ENCODE data around the gene SAG. TPM values are rescaled to one million over a fixed set of nuclear protein-coding genes. Genes with fewer than 3 reads are reported as not detected.

Gene SAG
- total RNA-seq, 1 experiment from 2014 or later, result not detected

GRCh38 chr2:233288663-233289062 lies 19.0 kb upstream of the SAG start:
- DNase-seq (ENCODE audit: low spot score), result no peak

- no peak for DNase-seq (ENCODE audit: low spot score)
Measured at GRCh38 chr2:233289648-233290047, 18.0 kb upstream of the SAG start.

- no peak for DNase-seq (ENCODE audit: low spot score)
Measured at GRCh38 chr2:233290051-233290845, 17.4 kb upstream of the SAG start.

GRCh38 chr2:233295891-233296290 lies 11.7 kb upstream of the SAG start:
- DNase-seq (ENCODE audit: low spot score), result no peak

GRCh38 chr2:233297076-233297475 lies 10.5 kb upstream of the SAG start:
- DNase-seq (ENCODE audit: low spot score), result no peak

GRCh38 chr2:233300401-233300800 lies 7.2 kb upstream of the SAG start:
- no peak for DNase-seq (ENCODE audit: low spot score)

- DNase-seq (ENCODE audit: low spot score), result no peak
Measured at GRCh38 chr2:233301248-233301647, 6.4 kb upstream of the SAG start.

- no peak for DNase-seq (ENCODE audit: low spot score)
Measured at GRCh38 chr2:233301811-233302210, 5.8 kb upstream of the SAG start.

- DNase-seq (ENCODE audit: low spot score), result no peak
Measured at GRCh38 chr2:233303252-233303651, 4.4 kb upstream of the SAG start.

GRCh38 chr2:233311241-233311926 lies 3.8 kb downstream of the SAG start:
- DNase-seq (ENCODE audit: low spot score), result no peak

GRCh38 chr2:233312874-233313273 lies 5.3 kb downstream of the SAG start:
- no peak for DNase-seq (ENCODE audit: low spot score)

GRCh38 chr2:233314180-233314925 lies 6.7 kb downstream of the SAG start:
- no peak for DNase-seq (ENCODE audit: low spot score)

- no peak for DNase-seq (ENCODE audit: low spot score)
Measured at GRCh38 chr2:233317196-233317943, 9.8 kb downstream of the SAG start.

- no peak for DNase-seq (ENCODE audit: low spot score)
Measured at GRCh38 chr2:233319256-233319655, 11.6 kb downstream of the SAG start.

- no peak for DNase-seq (ENCODE audit: low spot score)
Measured at GRCh38 chr2:233320470-233320869, 12.9 kb downstream of the SAG start.

- DNase-seq (ENCODE audit: low spot score), result no peak
Measured at GRCh38 chr2:233321166-233321565, 13.6 kb downstream of the SAG start.

GRCh38 chr2:233323851-233324250 lies 16.2 kb downstream of the SAG start:
- DNase-seq (ENCODE audit: low spot score), result no peak

- no peak for DNase-seq (ENCODE audit: low spot score)
Measured at GRCh38 chr2:233325256-233325655, 17.6 kb downstream of the SAG start.

- DNase-seq (ENCODE audit: low spot score), result no peak
Measured at GRCh38 chr2:233325814-233326213, 18.2 kb downstream of the SAG start.

- DNase-seq (ENCODE audit: low spot score), result no peak
Measured at GRCh38 chr2:233326500-233326899, 18.9 kb downstream of the SAG start.

- DNase-seq (ENCODE audit: low spot score), result no peak
Measured at GRCh38 chr2:233328922-233329321, 21.3 kb downstream of the SAG start.

Data from HT-29 (cell line).